ENCODE results near the gene ARHGEF37.
"Not testable (repeated sequence)": the region's sequence is repeated elsewhere in the genome, so short reads cannot be mapped to it uniquely, and the experiment has no call there.

DNA sequence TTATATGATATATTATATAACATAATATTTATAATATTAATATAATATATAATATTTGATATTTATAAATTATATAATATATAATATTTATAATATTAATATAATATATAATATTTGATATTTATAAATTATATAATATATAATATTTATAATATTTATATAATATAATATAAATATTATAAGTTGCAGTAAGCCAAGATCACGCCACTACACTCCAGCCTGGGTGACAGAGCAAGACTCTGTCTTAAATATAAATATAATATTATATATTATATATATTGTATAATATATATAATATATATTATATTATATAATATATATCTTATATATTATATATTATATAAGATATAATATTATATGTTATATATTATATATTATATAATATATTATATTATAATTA is 68.4 kb downstream of the ARHGEF37 start:
- TF ChIP-seq, protein P1, sequence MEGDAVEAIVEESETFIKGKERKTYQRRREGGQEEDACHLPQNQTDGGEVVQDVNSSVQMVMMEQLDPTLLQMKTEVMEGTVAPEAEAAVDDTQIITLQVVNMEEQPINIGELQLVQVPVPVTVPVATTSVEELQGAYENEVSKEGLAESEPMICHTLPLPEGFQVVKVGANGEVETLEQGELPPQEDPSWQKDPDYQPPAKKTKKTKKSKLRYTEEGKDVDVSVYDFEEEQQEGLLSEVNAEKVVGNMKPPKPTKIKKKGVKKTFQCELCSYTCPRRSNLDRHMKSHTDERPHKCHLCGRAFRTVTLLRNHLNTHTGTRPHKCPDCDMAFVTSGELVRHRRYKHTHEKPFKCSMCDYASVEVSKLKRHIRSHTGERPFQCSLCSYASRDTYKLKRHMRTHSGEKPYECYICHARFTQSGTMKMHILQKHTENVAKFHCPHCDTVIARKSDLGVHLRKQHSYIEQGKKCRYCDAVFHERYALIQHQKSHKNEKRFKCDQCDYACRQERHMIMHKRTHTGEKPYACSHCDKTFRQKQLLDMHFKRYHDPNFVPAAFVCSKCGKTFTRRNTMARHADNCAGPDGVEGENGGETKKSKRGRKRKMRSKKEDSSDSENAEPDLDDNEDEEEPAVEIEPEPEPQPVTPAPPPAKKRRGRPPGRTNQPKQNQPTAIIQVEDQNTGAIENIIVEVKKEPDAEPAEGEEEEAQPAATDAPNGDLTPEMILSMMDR (IDR thresholded peaks at IDR 0.05), result not testable (repeated sequence)
- not testable (repeated sequence) for TF ChIP-seq POLR2A (IDR thresholded peaks at IDR 0.05)
